GM19468 (cell line): Measurements from ENCODE around the gene SEMA3G.

Experiments used
- ATAC-seq: cut with Tn5 transposase; IDR thresholded peaks from one replicate; pipeline ENCODE4 v1.9.1; 2021; ENCODE audit warnings: mild to moderate bottlenecking, moderate library complexity, moderate number of reproducible peaks; ENCODE audit not compliant: unreplicated experiment; ENCODE audit errors: extremely low read depth

The SEMA3G gene

DNA sequence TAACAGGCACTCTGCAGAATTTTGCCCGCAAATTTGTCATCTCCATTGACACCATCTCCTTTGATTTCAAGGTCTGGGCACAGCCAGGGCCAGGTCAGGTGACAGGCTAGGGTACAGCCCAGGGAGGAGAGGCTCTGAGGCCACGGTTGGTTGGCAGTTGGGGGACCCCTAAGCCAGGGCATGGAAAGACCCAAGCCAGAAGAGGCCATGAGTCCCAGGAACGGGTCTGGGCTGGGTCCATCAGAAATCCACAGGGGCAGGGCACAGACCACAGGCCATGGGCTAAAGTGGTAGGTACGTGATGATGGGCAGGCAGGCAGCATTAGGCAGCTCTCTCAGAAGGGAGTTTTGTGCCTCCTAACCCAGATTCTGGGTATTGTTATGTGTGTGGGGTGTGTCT, 45.8 kb downstream of the SEMA3G start:
- no peak for ATAC-seq

DNA sequence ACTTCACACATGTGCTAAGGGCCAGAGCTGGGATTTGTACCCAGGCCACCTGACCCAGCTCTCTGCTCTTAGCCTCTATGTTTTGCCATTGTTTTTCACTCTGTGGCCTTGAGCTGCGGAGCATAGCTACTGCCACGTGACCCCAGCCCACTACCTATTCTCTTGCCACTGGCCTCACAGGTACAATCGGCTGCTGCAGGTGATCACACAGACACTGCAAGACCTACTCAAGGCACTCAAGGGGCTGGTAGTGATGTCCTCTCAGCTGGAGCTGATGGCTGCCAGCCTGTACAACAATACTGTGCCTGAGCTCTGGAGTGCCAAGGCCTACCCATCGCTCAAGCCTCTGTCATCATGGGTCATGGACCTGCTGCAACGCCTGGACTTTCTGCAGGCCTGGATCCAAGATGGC, 46.2 kb downstream of the SEMA3G start:
- no peak for ATAC-seq

DNA sequence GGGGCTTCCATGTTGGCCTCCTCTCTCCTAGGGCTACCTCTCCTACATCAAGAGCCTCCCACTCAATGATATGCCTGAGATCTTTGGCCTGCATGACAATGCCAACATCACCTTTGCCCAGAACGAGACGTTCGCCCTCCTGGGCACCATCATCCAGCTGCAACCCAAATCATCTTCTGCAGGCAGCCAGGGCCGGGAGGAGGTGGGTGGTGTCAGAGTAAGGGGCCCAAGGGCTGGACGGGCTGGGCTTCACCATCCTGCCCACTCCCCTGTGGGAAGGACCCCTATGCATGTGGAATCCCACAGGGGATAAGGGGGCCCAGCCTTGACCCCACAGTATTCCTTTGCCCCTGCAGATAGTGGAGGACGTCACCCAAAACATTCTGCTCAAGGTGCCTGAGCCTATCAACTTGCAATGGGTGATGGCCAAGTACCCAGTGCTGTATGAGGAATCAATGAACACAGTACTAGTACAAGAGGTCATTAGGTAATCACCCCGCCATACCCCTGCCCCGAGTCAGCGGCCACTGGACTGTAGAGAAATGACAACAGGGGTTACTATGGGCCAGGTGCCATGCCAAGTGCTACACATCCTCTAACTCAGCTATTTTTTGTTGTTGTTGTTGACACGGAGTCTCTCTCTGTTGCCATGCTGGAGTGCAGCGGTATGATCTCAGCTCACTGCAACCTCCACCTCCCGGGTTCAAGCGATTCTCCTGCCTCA, 47.1 kb downstream of the SEMA3G start:
- ATAC-seq: no peak

DNA sequence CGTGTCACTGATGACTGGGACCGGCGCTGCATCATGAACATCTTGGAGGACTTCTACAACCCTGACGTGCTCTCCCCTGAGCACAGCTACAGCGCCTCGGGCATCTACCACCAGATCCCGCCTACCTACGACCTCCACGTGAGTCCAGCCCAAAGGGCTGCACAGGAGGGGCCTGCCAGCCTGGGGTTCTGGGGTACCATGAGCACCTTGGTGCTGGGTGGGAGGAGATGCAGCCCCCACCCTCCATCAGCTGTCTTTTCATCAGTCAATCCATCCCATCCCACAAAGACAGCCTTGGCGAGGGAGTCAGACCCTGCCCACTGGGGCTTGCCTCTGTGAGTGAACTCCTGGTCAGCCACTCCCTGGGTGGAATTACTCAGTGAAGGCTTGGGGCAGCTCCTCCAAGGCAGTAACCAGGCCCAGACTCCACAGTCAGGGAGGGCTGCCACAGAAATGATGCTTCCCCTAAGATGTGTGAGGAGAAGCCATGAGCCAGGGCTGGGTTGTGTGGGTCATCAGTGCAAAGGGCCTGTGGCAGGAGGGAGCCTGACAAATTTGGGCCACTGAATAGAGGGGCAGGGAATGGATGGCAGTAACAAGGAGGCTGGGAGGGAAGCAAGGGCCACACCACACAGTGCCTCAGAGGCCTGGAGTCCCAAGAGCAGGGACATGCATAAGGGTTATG, 47.9 kb downstream of the SEMA3G start:
- ATAC-seq: no peak

DNA sequence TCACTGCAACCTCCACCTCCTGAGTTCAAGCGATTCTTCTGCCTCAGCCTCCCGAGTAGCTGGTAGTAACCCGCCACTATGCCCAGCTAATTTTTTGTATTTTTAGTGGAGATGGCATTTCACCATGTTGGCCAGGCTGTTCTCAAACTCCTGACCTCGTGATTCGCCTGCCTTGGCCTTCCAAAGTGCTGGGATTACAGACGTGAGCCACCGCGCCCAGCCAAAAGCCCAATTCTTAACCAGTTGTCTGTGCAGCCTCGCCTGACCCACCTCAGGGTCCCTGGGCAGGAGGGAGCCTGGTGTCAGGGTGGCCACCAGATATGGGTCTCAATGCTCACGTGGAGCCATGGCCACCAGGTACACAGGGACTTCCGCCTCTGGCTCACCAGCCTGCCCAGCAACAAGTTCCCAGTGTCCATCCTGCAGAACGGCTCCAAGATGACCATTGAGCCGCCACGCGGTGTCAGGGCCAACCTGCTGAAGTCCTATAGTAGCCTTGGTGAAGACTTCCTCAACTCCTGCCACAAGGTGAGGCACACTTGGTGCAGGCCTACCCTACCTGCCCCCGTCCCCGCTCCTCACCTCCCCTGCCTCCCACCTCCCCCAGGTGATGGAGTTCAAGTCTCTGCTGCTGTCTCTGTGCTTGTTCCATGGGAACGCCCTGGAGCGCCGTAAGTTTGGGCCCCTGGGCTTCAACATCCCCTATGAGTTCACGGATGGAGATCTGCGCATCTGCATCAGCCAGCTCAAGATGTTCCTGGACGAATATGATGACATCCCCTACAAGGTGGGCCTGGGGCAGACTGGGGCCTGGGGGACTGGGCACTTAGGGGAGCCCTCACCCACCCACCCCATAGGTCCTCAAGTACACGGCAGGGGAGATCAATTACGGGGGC, 48.6 kb downstream of the SEMA3G start:
- no peak for ATAC-seq

DNA sequence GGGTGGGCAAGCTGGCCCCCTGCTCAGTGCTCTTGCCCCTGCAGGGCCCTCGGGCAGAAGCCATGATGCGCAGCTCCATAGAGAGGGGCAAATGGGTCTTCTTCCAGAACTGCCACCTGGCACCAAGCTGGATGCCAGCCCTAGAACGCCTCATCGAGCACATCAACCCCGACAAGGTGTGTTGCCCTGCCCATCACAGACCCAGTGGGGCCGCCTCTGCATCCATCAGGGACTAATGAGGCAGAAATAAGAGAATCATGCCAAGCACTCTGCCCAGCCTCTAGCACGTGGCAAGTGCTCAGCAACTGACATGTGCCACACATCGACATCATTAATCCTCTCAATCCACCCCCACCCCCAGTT, 49.4 kb downstream of the SEMA3G start:
- no peak for ATAC-seq

DNA sequence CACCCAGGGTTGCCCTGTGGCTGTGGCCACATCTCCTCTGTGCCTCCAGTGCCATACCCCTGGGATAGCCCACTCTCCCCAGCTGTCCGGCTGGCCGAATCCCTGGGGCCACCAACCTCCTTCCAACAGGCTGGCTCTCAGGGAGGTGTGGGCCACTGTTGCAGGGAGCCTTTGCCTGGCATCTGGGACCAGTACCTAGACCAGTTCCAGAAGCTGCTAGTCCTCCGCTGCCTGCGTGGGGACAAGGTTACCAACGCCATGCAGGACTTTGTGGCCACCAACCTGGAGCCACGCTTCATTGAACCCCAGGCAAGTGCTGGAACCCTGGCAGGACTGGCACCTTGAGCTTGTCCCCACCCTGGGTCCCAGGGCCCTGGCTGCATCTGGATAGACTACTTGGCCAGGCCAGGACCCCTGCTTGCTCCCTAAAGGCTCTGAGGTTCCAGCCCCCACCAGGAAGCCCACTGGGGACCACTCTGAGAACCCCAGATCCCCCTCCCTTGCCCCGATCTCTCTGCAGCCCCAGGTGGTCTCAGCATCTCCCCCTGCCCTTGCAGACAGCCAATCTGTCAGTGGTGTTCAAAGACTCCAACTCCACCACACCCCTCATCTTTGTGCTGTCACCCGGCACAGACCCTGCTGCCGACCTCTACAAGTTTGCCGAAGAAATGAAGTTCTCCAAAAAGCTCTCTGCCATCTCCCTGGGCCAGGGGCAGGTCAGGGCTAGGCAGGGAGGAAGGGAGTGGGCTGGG, 50.0 kb downstream of the SEMA3G start:
- ATAC-seq: no peak

DNA sequence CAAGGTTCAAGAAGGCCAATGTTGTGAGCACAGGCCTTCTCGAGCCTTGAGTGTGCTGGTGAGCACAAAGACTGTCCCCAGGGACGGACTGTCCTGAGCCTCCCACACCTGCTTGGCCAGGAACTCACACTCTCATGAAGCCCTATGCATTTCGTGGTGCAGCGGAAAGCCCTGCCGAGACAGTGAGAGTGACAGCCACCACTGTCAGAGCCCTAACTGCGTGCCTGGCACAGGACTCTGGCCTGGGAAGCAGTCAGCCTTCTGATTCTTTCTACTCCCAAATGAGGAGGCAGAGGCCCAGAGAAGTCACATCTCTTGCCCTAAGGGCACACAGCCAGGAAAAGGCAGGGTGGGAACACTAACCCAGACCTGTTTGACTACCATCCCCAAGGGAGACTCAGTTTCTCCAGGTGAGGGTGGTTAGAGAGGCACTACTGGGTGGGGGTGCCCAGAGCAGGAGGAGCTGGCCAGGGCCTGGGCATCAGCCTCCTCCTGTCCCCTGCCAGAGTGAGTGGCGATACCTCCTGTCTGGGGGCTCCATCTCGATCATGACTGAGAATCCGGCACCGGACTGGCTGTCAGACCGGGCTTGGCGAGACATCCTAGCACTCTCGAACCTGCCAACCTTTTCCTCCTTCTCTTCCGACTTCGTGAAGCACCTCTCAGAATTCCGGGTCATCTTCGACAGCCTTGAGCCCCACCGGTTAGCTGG, 50.8 kb downstream of the SEMA3G start:
- no peak for ATAC-seq

DNA sequence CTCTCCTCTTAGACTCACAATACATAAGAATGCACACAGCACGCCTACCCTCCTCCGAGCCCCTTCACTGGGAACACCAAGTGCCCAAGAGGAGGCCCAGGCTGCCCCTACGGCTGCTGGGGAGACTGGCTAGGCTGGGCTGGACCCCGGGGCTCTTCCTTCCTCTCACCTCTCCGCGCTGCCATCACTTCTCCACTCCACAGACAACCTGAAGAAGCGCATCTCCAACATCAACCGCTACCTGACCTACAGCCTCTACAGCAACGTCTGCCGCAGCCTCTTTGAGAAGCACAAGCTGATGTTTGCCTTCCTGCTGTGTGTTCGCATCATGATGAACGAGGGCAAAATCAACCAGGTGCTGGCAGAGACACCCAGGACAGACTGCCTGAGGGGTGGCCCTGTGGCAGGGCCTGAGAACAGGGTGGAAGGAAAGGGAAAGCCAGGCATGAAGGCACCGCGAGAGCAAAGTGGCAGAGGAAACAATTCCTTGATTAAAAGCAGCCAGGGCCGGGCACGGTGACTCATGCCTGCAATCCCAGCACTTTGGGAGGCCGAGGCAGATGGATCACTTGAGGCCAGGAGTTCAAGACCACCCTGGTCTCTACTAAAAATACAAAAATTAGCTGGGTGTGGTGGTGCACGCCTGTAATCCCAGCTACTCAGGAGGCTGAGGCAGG, 51.6 kb downstream of the SEMA3G start:
- ATAC-seq: no peak

DNA sequence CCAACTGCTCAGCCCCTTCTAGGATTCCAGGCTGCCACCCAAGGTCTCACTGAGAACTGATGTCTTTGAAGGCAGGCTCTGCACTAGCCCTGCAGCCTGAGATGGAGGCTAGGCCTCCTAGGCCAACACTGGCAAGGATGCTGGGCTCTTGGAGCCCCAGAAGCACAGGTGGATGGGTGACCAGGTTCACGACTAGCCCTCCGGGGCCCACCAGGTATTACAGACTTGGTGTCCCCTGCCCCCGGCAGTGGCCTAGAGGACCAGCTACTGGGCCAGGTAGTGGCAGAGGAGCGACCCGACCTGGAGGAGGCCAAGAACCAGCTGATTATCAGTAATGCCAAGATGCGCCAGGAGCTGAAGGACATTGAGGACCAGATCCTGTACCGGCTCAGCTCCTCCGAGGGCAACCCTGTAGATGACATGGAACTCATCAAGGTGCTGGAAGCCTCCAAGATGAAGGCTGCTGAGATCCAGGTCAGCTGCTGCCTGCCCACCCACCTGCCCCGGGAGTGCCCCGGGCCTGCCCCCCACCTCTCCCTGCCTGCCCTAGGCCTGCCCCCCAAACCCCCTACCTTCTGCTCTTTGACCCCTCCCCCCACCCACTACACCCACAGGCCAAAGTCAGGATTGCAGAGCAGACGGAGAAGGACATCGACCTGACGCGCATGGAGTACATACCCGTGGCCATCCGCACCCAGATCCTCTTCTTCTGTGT, 52.5 kb downstream of the SEMA3G start:
- no peak for ATAC-seq

DNA sequence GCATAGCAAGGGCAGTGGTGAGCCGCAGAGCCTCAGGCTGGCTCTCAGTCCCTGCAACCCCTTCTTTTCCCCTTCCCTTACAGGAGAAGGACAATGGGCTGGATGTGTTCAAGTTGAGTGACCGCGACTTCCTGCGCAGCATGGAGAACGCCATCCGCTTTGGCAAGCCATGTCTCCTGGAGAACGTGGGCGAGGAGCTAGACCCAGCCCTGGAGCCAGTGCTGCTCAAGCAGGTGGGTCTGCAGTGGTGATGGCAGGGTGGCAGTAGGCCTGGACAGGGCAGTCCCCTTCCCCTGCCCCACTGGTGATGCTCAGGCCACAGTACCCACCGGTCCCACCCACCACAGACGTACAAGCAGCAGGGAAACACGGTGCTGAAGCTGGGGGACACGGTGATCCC, 53.8 kb downstream of the SEMA3G start:
- no peak for ATAC-seq

DNA sequence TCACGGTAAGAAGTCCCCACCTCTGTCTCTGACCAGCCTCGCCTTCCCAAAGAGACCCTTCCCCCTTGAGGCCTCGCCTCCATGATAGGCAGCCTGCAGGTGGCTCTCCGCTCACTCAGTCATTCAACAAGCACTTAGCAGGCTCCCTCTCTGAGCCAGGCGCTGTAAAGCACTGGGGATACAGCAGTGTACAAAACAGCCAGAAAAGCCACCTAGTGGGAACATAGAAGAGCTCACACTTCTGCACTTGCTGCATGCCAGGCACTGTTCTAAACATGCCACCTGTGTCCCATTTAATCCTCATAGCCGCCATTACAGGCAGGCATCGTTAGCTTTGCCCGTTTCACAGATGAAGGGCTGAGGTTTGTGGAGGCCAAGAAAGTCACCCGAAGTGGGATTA, 56.0 kb downstream of the SEMA3G start:
- ATAC-seq: no peak

DNA sequence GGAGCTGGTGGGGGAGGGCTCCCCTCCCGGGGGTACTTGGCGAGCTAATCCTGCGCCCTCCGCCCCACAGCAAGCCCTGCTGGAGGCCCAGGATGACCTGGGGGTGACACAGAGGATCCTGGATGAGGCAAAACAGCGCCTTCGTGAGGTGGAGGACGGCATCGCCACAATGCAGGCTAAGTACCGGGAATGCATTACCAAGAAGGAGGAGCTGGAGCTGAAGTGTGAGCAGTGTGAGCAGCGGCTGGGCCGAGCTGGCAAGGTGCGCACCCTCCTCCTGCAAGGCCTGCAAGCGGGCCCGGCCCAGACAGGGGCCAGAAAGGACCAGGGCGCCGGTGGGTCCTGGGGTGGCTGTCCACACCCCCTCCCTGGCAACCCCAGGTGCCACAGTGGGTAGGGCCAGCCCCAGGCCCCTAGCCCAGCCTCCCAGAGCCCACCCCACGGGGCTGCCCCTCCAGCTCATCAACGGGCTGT, 56.5 kb downstream of the SEMA3G start:
- no peak for ATAC-seq

DNA sequence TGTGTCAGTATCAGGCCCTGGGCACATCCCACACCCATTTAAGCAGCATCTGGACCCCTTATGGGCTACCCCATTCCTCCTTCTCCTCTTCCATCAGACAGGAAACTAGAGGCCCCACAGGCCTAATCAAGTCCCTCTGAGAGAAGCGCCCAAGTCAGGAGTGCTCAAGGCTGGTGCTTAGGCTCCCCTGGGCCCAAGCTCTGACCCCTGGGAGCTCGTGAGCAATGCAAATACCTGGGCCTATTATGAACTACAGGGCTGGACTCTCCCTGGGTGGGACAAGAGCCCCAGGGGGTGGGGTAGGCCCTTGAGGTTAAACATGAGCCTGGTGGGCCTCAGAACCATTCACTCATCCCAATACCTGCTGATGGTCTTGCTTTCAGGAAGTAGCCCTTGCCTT, 57.4 kb downstream of the SEMA3G start:
- ATAC-seq: no peak

DNA sequence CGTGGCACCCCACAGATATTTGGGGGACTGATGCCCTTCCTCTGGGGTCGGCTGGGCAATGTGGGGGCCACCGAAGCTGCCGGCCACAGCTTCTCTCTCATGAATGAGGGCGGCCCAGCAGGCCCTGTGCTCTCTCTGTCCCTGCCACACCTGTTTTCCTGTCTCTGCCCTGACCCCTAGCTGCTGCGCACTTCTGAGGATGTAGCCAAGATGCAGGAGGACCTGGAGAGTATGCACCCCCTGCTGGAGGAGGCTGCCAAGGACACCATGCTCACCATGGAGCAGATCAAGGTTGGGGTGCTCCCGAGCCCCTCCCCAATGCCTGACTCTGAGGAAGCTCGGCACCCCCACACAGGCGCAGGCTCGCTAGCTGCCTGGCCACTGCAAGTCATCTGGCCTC, 59.7 kb downstream of the SEMA3G start:
- ATAC-seq: no peak

DNA sequence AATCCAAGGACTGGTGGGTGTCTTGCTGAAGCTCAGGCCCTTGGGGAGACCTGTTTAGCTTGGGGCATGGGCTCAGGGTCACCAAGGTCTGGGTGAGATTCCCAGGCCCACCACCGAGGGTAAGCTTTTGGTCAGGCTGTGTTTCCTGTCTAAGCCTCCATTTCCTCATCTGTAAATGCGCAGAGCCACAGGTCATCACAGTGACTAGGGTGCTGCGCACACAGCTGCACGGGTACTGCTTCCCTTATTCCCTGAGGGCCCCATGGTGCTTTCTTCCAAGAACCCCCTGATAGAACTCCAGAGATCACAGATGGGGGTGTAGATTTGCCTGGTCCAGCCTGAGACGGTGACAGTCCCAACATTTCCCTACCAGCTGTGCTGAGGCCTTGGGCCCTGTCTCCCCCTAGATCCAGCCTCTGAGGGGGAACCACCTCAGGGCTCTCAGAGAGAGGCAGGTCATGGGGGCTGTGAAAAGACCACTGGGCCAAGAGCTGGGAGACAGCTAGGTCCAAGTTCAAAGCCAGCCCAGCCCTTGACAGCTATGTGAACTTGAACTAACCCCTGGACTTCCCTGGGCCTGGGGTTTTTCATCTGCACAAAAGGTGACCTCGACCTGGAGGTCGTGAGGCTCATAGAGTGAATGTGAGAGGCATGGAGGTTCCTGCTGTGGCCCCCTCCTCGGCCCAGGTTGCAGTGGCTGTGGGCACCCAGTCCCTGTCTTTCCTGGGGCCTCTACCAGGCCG, 60.7 kb downstream of the SEMA3G start:
- ATAC-seq: no peak

DNA sequence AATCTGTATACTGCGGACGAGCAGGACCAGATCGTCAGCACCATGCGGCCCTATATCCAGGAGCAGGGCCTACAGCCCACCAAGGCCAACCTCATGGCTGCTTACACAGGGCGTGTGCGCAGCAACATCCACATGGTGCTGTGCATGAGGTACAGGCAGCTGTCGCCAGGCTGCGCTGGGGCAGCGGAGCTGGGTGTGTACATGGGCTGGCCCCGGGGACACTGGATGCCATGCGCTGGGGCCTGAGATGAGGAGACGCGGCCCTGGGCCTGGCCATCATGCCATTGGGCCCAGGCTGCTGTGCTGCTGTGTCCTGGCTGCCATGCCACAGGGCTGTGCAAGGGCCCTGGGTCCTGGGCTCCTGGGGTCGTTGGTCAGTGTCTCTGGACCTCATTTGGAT, 61.5 kb downstream of the SEMA3G start:
- ATAC-seq: no peak
